Progenitor cell of endocrine pancreas (in vitro differentiated cells): ENCODE data around the gene CLCNKB. TPM values are rescaled to one million over a fixed set of nuclear protein-coding genes. Genes with fewer than 3 reads are reported as not detected.
A peak's percentile ranks its signal among the peaks of the same experiment; 100 is the strongest.
"Not testable (repeated sequence)": the region's sequence is repeated elsewhere in the genome, so short reads cannot be mapped to it uniquely, and the experiment has no call there.

Experiments
- DNase-seq: peaks from one replicate; pipeline ENCODE4 v3.0.0; 2021; ENCODE audit warnings: low spot score; ENCODE audit not compliant: unreplicated experiment
- H3K27ac Mint-ChIP-seq: 2 replicates; pipeline ENCODE4 v1.8.0; 2021; ENCODE audit warnings: mild to moderate bottlenecking, moderate library complexity, mixed read lengths
- H3K27me3 Mint-ChIP-seq: 2 replicates; pipeline ENCODE4 v1.8.0; 2021; ENCODE audit warnings: mixed read lengths
- H3K36me3 Mint-ChIP-seq: 2 replicates; pipeline ENCODE4 v1.8.0; 2022; ENCODE audit warnings: mixed read lengths; ENCODE audit not compliant: insufficient read depth
- H3K4me1 Mint-ChIP-seq: 2 replicates; pipeline ENCODE4 v1.8.0; 2021; ENCODE audit warnings: low read depth, mixed read lengths
- H3K4me3 Mint-ChIP-seq: 2 replicates; pipeline ENCODE4 v1.8.0; 2021; ENCODE audit warnings: low read depth, mild to moderate bottlenecking, moderate library complexity, mixed read lengths
- H3K9me3 Mint-ChIP-seq: 2 replicates; pipeline ENCODE4 v1.8.0; 2021; ENCODE audit warnings: low read depth, mixed read lengths
- CTCF ChIP-seq: fragments of 200-600 bp; sonication (generic); IDR thresholded peaks from one replicate; pipeline ENCODE4 v1.5.0; 2021; ENCODE audit warnings: antibody characterized with exemption, mild to moderate bottlenecking; ENCODE audit not compliant: unreplicated experiment
- total RNA-seq: library from RNA; stranded (reverse); gene quantifications from 2 replicates; pipeline ENCODE4 v1.2.1, GENCODE V29; 2021

Gene CLCNKB
- total RNA-seq, 1 donor from 2014 or later: 1.5 TPM

- Mint-ChIP-seq H3K27ac (peak overlapping the region; percentile 80), H3K4me3 (no peak overlapping the region), H3K9me3 (no peaks in the 10 kb centered on the region)
Observed at GRCh38 chr1:16018749-16019643, 24.6 kb upstream of the CLCNKB start.

GRCh38 chr1:16019644-16020277 is 23.8 kb upstream of the CLCNKB start:
- Mint-ChIP-seq H3K27me3 (peaks cover 34% of the 10 kb centered on the region), H3K27ac (peak overlapping the region; percentile 80), H3K36me3 (no peaks in the 10 kb centered on the region), H3K9me3 (no peaks in the 10 kb centered on the region), H3K4me1 (peaks cover 13% of the 10 kb centered on the region), H3K4me3 (no peak overlapping the region)
- no peak for TF ChIP-seq CTCF
- no peak for DNase-seq

More at GRCh38 chr1:16018749-16019643, 24.6 kb upstream of the CLCNKB start:
- Mint-ChIP-seq H3K4me1 (peaks cover 14% of the 10 kb centered on the region), H3K27me3 (peaks cover 28% of the 10 kb centered on the region), H3K36me3 (no peaks in the 10 kb centered on the region)
- DNase-seq: no peak
- TF ChIP-seq CTCF: no peak

- H3K4me1 Mint-ChIP-seq: peaks cover 13% of the 10 kb centered on the region
- no peak overlapping the region for H3K27ac Mint-ChIP-seq
- TF ChIP-seq CTCF: no peak
- H3K27me3 Mint-ChIP-seq: peaks cover 37% of the 10 kb centered on the region
- H3K36me3 Mint-ChIP-seq: no peaks in the 10 kb centered on the region
- H3K9me3 Mint-ChIP-seq: no peaks in the 10 kb centered on the region
- DNase-seq: no peak
- H3K4me3 Mint-ChIP-seq: no peak overlapping the region
Observed at GRCh38 chr1:16020325-16020724, 23.3 kb upstream of the CLCNKB start.

- peaks cover 40% of the 10 kb centered on the region for H3K27me3 Mint-ChIP-seq
- H3K36me3 Mint-ChIP-seq, H3K9me3 Mint-ChIP-seq, H3K27ac Mint-ChIP-seq, DNase-seq, H3K4me3 Mint-ChIP-seq: not testable (repeated sequence)
- H3K4me1 Mint-ChIP-seq: peaks cover 13% of the 10 kb centered on the region
Observed at GRCh38 chr1:16020878-16021277, 22.7 kb upstream of the CLCNKB start.

- no peak within 1 kb of the TSS for H3K27ac Mint-ChIP-seq
- no peak within 1 kb of the TSS for H3K4me3 Mint-ChIP-seq
- H3K9me3 Mint-ChIP-seq: no peaks in the 10 kb centered on the region
- no peak for TF ChIP-seq CTCF
- no peaks in the 10 kb centered on the region for H3K36me3 Mint-ChIP-seq
- peaks cover 40% of the 10 kb centered on the region for H3K27me3 Mint-ChIP-seq
- peaks cover 13% of the 10 kb centered on the region for H3K4me1 Mint-ChIP-seq
- no peak for DNase-seq
Observed at GRCh38 chr1:16021681-16022080, 21.9 kb upstream of the CLCNKB start, which contains the start of gene CLCNKA. CLCNKA (plus strand) TSS chr1:16022036; CDS start chr1:16022620, 584 bp downstream.
